ENCODE results near the gene SIGLEC1.

GRCh38 chr20:3730803-3731672 lies 18.6 kb upstream of the SIGLEC1 start:
- TF ChIP-seq CEBPB (IDR thresholded peaks at IDR 0.05; ENCODE audit: low read depth, low read length), result no peak
- TF ChIP-seq CTCF (conservative IDR thresholded peaks at IDR 0.05; ENCODE audit: low read depth, low read length), result no peak

All from IMR-90 (cell line).